HG03060 (cell line): Measurements from ENCODE around the gene TEKT5.

ENCODE experiments used
- ATAC-seq: cut with Tn5 transposase; IDR thresholded peaks from one replicate; pipeline ENCODE4 v1.9.1; 2021; ENCODE audit warnings: low read depth, moderate number of reproducible peaks; ENCODE audit not compliant: unreplicated experiment

TEKT5 gene

GRCh38 chr16:10584981-10585438, 109.7 kb downstream of the TEKT5 start:
- ATAC-seq, result no peak

- no peak for ATAC-seq
Measured at GRCh38 chr16:10583269-10583668, 111.5 kb downstream of the TEKT5 start.

DNA sequence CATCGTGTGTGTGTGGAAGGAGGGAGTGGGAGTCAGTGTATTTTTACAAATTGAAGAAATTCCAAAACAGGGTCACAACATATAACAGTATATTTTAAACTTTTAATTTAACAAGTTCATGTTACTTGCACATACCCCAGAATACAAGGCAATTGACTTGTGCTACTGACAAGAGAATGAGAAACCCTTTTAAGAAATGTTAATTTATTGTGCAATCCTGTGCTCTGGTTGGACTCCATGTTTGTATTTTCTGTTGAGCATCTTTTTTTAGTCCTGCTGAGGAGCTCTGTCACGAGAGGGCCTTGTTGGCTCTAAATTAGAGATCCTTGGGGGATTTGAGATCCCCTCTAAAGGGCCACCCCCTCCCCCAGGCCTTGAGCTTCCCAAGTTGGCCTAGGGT, 113.2 kb downstream of the TEKT5 start:
- no peak for ATAC-seq

- no peak for ATAC-seq
Measured at GRCh38 chr16:10580883-10581247, 113.9 kb downstream of the TEKT5 start.

- ATAC-seq, result no peak
Measured at GRCh38 chr16:10579965-10580882, 114.5 kb downstream of the TEKT5 start, which contains the start of gene EMP2. TSS of gene EMP2 (minus strand) at chr16:10580598. CDS start at chr16:10547617, 32,981 bp downstream.

DNA sequence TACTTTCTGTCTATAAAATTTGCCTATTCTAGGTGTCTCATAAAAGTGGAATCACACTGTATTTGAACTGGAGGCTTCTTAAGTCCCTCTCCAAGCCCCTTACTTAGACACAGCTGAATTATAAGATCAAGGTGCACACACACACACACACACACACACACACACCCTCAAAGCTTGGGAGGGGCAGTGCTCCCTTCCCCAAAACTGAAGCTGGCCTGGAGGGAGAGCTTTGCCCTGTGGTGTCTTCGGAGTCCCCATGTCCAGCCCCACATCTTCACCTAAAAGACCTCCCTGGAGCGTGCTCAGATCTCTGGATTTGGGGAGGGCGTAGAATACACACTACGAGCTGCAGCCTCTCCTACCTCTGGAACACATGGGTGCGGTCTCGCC, 115.2 kb downstream of the TEKT5 start:
- ATAC-seq, result no peak

GRCh38 chr16:10578474-10579316, 116.0 kb downstream of the TEKT5 start:
- no peak for ATAC-seq
